ENCODE data around the gene UFD1. TPM values are rescaled to one million over a fixed set of nuclear protein-coding genes. Genes with fewer than 3 reads are reported as not detected.

The UFD1 gene
- total and polyA plus RNA-seq, 9 of the 15 experiments (the other 6 are each of a cell fraction or from before 2014, with no cell fraction given): 238 to 645 (median 363) TPM

- no peak for TF ChIP-seq TOE1 (IDR thresholded peaks at IDR 0.05; ENCODE audit: borderline replicate concordance)
- TF ChIP-seq TOE1 (CRISPR knock-in tag; IDR thresholded peaks at IDR 0.05; ENCODE audit: borderline replicate concordance, low read depth): no peak
- 0 out of 2 replicates have a peak, but pooled peaks have one; percentile 44 for TF ChIP-seq ELK1 (CRISPR knock-in tag; IDR thresholded peaks at IDR 0.05)
- no peak for TF ChIP-seq ZNF695 (CRISPR knock-in tag; IDR thresholded peaks at IDR 0.05)
- TF ChIP-seq CBFA2T3 (IDR thresholded peaks at IDR 0.05): no peak
- peak; percentile 16 for TF ChIP-seq RBBP5 (IDR thresholded peaks at IDR 0.05; ENCODE audit: borderline replicate concordance, insufficient read depth, low read length, poor library complexity, severe bottlenecking)
- peak; percentile 46; the same call in 1 of the 2 replicates for TF ChIP-seq RBFOX2 (IDR thresholded peaks at IDR 0.05; ENCODE audit: low read depth, low read length)
- TF ChIP-seq MAFG (tag; conservative IDR thresholded peaks at IDR 0.05): no peak
- peak; percentile 10; the same call in 1 of the 2 replicates for TF ChIP-seq POLR2AphosphoS2 (IDR thresholded peaks at IDR 0.05; ENCODE audit: low read length)
- TF ChIP-seq COPS2 (conservative IDR thresholded peaks at IDR 0.05): no peak
- no peak for TF ChIP-seq CREB3 (tag; conservative IDR thresholded peaks at IDR 0.05; ENCODE audit: low read depth)
- TF ChIP-seq RFX1 (IDR thresholded peaks at IDR 0.05): no peak
- TF ChIP-seq PURB (CRISPR knock-in tag; IDR thresholded peaks at IDR 0.05; ENCODE audit: low read depth): 0 out of 2 replicates have a peak, but pooled peaks have one; percentile 81
- no peak for TF ChIP-seq MYBL2 (IDR thresholded peaks at IDR 0.05; ENCODE audit: low read depth)
- TF ChIP-seq MYBL2 (CRISPR knock-in tag; IDR thresholded peaks at IDR 0.05; ENCODE audit: borderline replicate concordance): 0 out of 2 replicates have a peak, but pooled peaks have one; percentile 25
- TF ChIP-seq THRB (CRISPR knock-in tag; conservative IDR thresholded peaks at IDR 0.05): no peak
- TF ChIP-seq HMGN3 (IDR thresholded peaks at IDR 0.05; ENCODE audit: borderline replicate concordance, extremely low read depth, insufficient read length, low read depth, low read length): peak; percentile 16
- TF ChIP-seq E2F3 (CRISPR knock-in tag; IDR thresholded peaks at IDR 0.05): no peak
- TF ChIP-seq POLR3G (IDR thresholded peaks at IDR 0.05; ENCODE audit: extremely low read depth, insufficient read length, insufficient replicate concordance): no peak
- peak; percentile 72; the same call in 1 of the 2 replicates for TF ChIP-seq GABPB2 (CRISPR knock-in tag; conservative IDR thresholded peaks at IDR 0.05)
Observed at GRCh38 chr22:19523240-19524169, 44.5 kb upstream of the UFD1 start (continued).
